Ramos (cell line): ENCODE results near the gene RBM47.
"Not testable (repeated sequence)": the region's sequence is repeated elsewhere in the genome, so short reads cannot be mapped to it uniquely, and the experiment has no call there.

Source experiments
- in situ Hi-C: fragments of 300-500 bp; cut with MboI; formaldehyde crosslinking; loops from one replicate; pipeline ENCODE4 v1.14.3; 2022; ENCODE audit warnings: low sequenced_read_pairs; ENCODE audit not compliant: unreplicated experiment

Gene RBM47

DNA sequence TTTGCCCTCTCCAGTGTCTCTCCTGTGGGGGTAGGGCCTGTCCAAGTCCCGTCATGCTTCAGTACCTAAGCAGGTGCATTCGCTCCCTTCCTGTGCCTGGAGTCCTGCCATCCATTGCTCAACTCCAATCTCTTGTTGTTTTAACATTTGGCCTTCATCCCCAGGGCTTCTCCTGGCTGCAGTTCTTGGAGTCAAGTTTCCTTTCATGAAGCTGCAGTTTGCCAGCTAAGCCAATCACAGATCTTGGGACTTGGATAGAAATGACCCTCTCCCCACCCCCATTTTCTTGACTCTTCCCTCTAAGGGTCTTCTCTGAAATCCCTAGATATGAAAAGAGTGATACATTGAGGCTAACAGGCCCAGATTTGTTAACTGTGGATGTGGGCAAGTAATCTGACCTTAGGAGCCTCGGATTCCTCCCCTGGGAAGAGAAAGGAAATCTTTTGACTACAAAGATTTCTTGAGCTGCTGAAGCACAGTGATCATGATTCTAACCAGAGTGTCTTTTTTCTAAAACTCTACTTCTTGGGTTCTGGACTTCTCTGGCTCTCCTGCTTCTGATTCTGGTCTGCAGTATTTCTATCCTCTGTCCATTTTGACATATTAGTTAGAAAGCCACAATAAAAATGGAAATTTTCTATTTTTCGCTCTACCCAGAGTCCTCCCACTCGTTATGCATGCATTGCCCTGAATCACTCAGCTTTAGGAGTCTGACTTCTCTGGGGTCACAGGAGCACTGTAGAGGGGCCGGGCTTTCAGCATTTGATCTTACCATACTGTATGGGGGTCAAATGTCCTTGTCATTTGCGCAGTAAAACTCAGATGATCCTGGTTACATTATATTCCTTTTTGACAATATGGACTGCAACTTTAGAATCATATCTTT, 233.5 kb downstream of the RBM47 start:
- in situ Hi-C loops = no loop called here

GRCh38 chr4:40395166-40395900, 234.3 kb downstream of the RBM47 start:
- in situ Hi-C loops = no loop called here

GRCh38 chr4:40394236-40394635, 235.4 kb downstream of the RBM47 start:
- in situ Hi-C loops = no loop called here

DNA sequence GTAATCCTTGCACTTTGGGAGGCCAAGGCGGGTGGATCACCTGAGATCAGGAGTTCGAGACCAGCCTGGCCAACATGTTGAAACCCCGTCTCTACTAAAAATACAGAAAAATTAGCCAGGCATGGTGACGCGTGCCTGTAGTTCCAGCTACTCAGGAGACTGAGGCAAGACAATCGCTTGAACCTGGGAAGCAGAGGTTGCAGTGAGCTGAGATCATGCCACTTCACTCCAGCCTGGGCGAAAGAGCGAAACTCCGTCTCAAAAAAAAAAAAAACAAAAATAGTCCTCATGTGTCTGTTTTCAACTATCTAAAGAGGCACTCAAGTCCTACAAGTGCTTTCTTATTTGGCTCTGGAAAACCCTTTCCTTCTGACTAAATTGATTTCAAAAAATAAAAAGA, 237.4 kb downstream of the RBM47 start:
- in situ Hi-C loops = not testable (repeated sequence)

DNA sequence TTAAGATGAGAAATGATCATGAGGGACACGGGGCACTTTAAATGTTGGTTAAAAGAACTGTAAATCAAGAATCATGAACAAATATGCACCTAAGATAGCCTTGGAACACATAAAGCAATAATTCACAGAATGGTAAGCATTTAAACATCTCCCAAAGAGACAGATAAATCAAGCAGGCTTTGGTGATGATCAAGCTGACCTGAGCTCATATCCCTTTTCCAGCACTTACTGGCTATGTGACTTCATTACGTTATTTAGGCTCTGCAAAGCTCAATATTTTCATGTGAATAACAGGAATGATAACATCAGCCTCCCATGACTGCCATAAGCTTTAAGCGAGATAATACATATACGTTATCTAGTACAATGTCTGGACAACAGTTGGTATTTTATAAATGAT, 239.7 kb downstream of the RBM47 start:
- in situ Hi-C loops = no loop called here

DNA sequence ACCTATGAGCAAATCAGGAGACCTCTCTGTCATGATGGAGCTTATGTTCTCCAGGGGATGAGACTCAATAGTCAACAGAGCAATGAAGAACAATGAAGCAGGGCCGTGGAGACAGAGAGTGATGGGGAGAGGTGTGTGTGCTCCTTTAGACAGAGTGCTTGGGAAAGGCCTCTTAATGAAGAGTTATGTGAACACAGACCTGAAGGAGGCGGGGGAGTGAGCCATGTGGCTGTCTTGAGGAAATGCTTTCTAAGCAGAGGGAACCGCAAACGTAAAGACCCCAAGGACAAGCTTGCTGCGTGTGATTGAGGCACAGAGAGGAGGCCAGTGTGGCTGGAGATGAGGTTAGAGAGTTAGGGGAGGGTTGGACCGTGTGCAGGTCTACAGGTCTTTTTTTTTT, 241.4 kb downstream of the RBM47 start:
- in situ Hi-C loops = no loop called here

DNA sequence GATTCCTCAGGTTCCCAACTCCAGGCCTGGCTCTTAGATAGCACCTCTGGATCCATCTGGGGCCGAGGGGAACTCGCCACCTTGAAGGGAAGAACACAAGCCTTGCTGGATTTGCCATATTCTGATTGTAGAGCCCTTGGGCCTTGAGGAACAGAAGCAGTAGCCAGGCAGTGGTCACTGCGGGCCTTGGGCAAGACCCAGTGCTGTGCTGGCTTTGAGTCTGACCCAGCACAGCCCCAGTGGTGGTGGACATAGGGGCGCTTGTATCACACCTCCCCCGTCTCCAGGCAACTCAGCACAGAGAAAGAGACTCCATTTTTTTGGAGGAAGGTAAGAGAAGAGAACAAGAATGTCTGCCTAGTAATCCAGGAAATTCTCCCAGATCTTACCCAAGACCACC, 249.0 kb downstream of the RBM47 start:
- in situ Hi-C loops = no loop called here

DNA sequence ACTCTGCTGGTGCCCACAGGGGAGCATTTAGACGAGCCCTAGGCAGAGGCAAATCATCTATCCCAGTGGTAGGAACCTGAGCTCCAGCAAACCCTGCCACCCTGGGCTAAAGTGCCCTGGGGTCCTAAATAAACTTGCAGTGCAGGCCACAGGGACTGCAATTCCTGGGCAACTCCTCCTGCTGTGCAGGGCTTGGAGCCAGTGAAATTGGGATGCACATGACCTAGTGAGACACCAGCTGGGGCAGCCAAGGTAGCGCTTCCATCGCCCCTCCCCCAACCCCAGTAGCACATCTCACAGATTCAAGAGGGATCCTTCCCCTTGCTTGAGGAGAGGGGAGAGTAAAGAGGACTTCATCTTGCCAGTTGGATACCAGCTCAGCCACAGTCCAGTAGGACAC, 250.4 kb downstream of the RBM47 start:
- in situ Hi-C loops = no loop called here

DNA sequence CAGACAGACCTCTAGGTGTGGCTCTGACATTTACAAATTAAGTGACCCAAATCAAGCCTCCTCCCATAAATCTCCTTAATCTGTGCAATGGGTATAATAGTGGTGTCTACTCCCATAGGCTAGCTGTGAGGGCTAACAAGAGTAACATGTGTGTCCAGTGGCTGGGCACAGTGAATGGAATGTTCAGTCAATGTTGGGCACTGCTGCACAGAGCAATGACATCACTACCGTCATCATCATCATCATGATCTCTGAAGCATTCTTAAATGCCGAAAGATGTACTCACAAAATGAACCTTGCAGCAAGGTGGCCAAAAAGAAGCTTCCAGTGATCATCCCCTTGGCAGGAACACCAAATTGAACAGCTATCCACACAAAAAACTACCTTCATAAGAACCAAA, 251.0 kb downstream of the RBM47 start:
- in situ Hi-C loops = no loop called here

- in situ Hi-C loops = no loop called here
These were observed 251.9 kb downstream of the RBM47 start for GRCh38 chr4:40377512-40378365.

DNA sequence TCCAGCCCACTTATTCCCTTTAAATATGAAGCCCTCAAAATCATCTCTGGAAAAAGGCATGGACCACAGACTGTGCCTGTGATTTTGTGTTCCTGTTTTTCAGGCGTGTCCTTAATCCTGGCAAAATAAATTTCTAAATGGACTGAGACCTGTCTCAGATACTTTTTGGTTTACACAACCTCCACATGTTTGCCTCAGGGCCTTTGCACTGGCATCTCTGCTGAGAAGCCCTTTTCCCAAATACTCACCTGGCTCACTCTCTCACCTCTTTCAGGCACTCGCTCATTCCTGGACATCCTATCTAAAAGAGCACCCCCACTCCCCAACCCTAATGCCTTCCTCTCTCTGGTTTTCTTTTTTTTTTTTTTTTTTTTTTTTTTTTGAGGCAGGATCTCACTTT, 254.0 kb downstream of the RBM47 start:
- in situ Hi-C loops = no loop called here

- in situ Hi-C loops = no loop called here
These were observed 254.6 kb downstream of the RBM47 start for GRCh38 chr4:40375095-40375494.

DNA sequence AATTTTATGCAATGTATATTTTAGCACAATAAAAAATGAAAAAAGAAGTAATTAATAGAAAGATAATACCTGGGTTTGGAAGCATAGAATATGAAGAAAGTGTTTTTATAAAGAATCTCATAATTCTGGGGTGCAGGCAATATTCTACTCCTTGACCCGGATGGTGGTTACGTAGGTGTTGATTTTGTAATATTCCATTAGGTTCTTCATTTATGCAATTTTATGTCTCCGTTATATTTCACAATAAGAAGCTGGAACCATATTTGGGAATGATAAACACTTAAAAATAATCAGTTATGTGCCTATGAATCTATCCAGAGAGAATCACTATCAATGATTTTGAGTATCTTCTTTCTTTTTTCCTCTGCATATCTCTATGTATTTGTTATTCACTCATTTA, 256.0 kb downstream of the RBM47 start:
- in situ Hi-C loops = no loop called here
